Measurements from ENCODE around the gene IL36G. TPM values are rescaled to one million over a fixed set of nuclear protein-coding genes. Genes with fewer than 3 reads are reported as not detected.
A peak's percentile ranks its signal among the peaks of the same experiment; 100 is the strongest.

Gene IL36G
- total RNA-seq, 4 donors from 2014 or later, result not detected

- DNase-seq (ENCODE audit: extremely low spot score), result peak; percentile 86
- no peaks in the 10 kb centered on the region for H3K9me3 ChIP-seq
- H3K27ac ChIP-seq (replicated peaks in 1 of 4), result no peak overlapping the region
- H3K36me3 ChIP-seq, result no peaks in the 10 kb centered on the region
- TF ChIP-seq EP300 (IDR thresholded peaks at IDR 0.05) (no peak), CTCF (IDR thresholded peaks at IDR 0.05) (no peak), POLR2AphosphoS5 (IDR thresholded peaks at IDR 0.05) (no peak), POLR2A (IDR thresholded peaks at IDR 0.05; ENCODE audit: low read depth) (no peak)
- intact Hi-C loops (cut with DNase I), result no loop called here
- 55% methylated on average over 2 of the region's 2 CpGs for WGBS
- H3K27me3 ChIP-seq, result peaks cover 0 to 34% (median 0%) of the 10 kb centered on the region in 4 donors
- H3K4me1 ChIP-seq, result no peaks in the 10 kb centered on the region
- H3K4me3 ChIP-seq, result no peak overlapping the region
Observed at GRCh38 chr2:113027691-113028090, 49.9 kb downstream of the IL36G start.

GRCh38 chr2:113028112-113028511, 50.3 kb downstream of the IL36G start:
- WGBS, result 0% methylated on average over 1 of the region's 1 CpG

GRCh38 chr2:113032737-113033136, 54.9 kb downstream of the IL36G start:
- intact Hi-C loops (cut with DNase I), result no loop called here
- H3K9me3 ChIP-seq, result no peaks in the 10 kb centered on the region
- peaks cover 0 to 18% (median 0%) of the 10 kb centered on the region in 4 donors for H3K27me3 ChIP-seq
- peak; percentile 75 for DNase-seq (ENCODE audit: extremely low spot score)
- H3K36me3 ChIP-seq, result no peaks in the 10 kb centered on the region
- WGBS, result 73% methylated on average over 1 of the region's 1 CpG
- no peak overlapping the region for H3K27ac ChIP-seq (replicated peaks in 1 of 4)
- H3K4me1 ChIP-seq, result no peaks in the 10 kb centered on the region
- TF ChIP-seq EP300 (IDR thresholded peaks at IDR 0.05) (no peak), POLR2AphosphoS5 (IDR thresholded peaks at IDR 0.05) (no peak), CTCF (IDR thresholded peaks at IDR 0.05) (no peak)
- H3K4me3 ChIP-seq, result no peak overlapping the region

More at GRCh38 chr2:113028112-113028511, 50.3 kb downstream of the IL36G start:
- no peaks in the 10 kb centered on the region for H3K9me3 ChIP-seq
- intact Hi-C loops (cut with DNase I), result no loop called here
- H3K27me3 ChIP-seq, result peaks cover 0 to 32% (median 0%) of the 10 kb centered on the region in 4 donors
- no peak overlapping the region for H3K4me3 ChIP-seq
- TF ChIP-seq CTCF (IDR thresholded peaks at IDR 0.05) (no peak), POLR2AphosphoS5 (IDR thresholded peaks at IDR 0.05) (no peak), POLR2A (IDR thresholded peaks at IDR 0.05; ENCODE audit: low read depth) (no peak), EP300 (IDR thresholded peaks at IDR 0.05) (no peak)
- peak; percentile 72 for DNase-seq (ENCODE audit: extremely low spot score)
- no peaks in the 10 kb centered on the region for H3K4me1 ChIP-seq
- no peaks in the 10 kb centered on the region for H3K36me3 ChIP-seq
- no peak overlapping the region for H3K27ac ChIP-seq (replicated peaks in 1 of 4)

GRCh38 chr2:113034016-113034415, 56.2 kb downstream of the IL36G start:
- H3K4me1 ChIP-seq, result no peaks in the 10 kb centered on the region
- no peaks in the 10 kb centered on the region for H3K36me3 ChIP-seq
- peaks cover 0 to 13% (median 0%) of the 10 kb centered on the region in 4 donors for H3K27me3 ChIP-seq
- H3K4me3 ChIP-seq, result no peak overlapping the region
- no peak overlapping the region for H3K27ac ChIP-seq (replicated peaks in 1 of 4)
- TF ChIP-seq EP300 (IDR thresholded peaks at IDR 0.05) (no peak), POLR2A (IDR thresholded peaks at IDR 0.05; ENCODE audit: low read depth) (no peak), POLR2AphosphoS5 (IDR thresholded peaks at IDR 0.05) (no peak), CTCF (IDR thresholded peaks at IDR 0.05) (no peak)
- WGBS, result 75% methylated on average over 3 of the region's 3 CpGs
- intact Hi-C loops (cut with DNase I), result no loop called here
- H3K9me3 ChIP-seq, result no peaks in the 10 kb centered on the region
- peak; percentile 85 for DNase-seq (ENCODE audit: extremely low spot score)

Small RNAs within 50 kb of the gene (small RNA-seq; reads per million reads assigned to genes)
- gene HMGN2P23, result 0 reads per million in 3 donors

Other genes starting within 250 kb of the IL36G start
- 1 to 10 TPM in 1 of 4 donors, under 1 TPM in 2, not detected in 1; 0.23 to 1.5 (median 0.91) TPM for gene CKAP2L, start 213.4 kb upstream of the IL36G start, total RNA-seq
- gene IL1A, start 193.5 kb upstream of the IL36G start, total RNA-seq, result under 1 TPM in 1 of 4 donors, not detected in 3; 0.13 TPM
- 1 to 10 TPM in 1 of 4 donors, not detected in 3; 2.7 TPM for gene IL1B, start 141.2 kb upstream of the IL36G start, total RNA-seq
- not detected for gene IL37, start 66.8 kb upstream of the IL36G start, total RNA-seq
- gene IL36A, start 27.5 kb downstream of the IL36G start, total RNA-seq, result not detected
- gene IL36B, start 74.9 kb downstream of the IL36G start, total RNA-seq, result not detected
- gene IL36RN, start 81.2 kb downstream of the IL36G start, total RNA-seq, result not detected
- not detected for gene IL1F10, start 90.0 kb downstream of the IL36G start, total RNA-seq
- gene IL1RN, start 149.6 kb downstream of the IL36G start, total RNA-seq, result 1 to 10 TPM in 1 of 4 donors, under 1 TPM in 2, not detected in 1; 0.40 to 4.1 (median 0.83) TPM
- 1 to 10 TPM; 3.1 to 4.6 (median 3.6) TPM for gene PSD4, start 196.0 kb downstream of the IL36G start, total RNA-seq